HG03558 (cell line): ENCODE data around the gene LPIN3.

ENCODE experiments used
- ATAC-seq: cut with Tn5 transposase; IDR thresholded peaks from one replicate; pipeline ENCODE4 v1.9.1; 2021; ENCODE audit warnings: moderate number of reproducible peaks; ENCODE audit not compliant: unreplicated experiment; ENCODE audit errors: extremely low read depth

Gene LPIN3

DNA sequence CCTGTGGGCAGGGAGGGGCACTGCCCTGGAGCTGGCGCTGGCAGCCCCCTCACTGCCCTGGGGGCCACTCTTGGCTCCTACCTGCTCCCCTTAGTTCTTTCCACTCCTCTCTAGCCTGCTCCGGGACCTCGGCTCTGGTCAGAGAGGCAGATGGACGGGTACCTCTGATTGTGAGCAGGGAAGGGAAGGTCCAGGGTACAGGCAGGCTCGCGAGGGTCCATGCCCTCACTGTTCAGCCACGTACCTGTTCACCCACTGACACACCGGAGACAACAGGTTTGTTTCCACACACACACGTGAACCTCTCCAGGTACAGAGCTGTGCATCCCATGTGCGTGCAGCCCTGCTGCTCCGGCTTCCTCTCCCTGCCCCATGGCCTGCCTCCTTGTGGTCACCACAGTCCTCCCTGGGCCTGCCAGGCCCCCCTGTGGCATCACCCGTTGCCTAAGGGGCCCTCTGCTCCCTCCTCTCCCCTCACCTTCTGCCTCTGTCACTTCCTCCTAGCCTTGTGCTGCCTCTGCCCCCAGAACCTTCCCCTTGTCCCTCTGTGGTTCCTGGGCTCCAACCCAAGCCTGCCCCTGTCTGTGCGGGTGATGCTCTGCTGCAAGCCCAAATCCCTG lies 23.7 kb downstream of the LPIN3 start:
- ATAC-seq, result no peak

DNA sequence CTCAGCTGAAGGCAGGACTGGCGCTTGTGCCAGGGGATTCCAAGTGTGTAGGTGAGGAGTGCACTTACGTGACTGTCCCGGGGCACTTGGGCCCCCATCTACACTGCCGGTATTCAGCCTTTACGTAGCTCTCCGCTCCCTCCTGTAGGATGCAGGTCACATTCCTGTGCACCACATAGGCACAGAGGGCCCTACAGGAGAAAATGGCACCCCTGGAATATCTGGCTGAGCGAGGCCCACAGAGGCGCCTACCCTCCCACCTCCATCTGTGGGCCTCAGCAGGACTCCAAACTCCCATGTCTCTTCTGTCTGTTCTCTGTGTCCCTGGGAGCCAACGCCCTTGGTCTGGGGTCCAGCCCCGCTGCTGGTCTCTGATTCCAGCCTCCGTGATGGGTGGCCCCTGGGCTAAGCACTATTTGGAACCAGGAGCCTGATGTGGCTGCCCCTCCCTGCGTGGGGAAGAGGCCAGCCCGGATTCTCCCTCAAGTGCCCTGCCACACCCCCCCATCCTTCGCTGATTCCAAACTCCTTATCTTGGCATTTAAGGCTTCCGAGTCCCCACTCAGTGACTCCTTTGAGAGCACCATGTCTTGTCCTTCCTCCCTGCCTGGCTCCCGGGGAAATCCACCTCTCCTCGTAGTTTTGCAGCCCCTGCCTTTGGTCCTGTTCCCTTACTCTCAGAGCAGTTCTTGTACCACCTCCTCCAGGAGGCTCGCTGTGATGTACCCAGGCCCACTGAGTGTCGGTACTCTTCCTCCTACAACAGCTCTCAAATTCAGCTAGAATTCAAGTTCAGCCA lies 24.5 kb downstream of the LPIN3 start:
- ATAC-seq, result no peak

DNA sequence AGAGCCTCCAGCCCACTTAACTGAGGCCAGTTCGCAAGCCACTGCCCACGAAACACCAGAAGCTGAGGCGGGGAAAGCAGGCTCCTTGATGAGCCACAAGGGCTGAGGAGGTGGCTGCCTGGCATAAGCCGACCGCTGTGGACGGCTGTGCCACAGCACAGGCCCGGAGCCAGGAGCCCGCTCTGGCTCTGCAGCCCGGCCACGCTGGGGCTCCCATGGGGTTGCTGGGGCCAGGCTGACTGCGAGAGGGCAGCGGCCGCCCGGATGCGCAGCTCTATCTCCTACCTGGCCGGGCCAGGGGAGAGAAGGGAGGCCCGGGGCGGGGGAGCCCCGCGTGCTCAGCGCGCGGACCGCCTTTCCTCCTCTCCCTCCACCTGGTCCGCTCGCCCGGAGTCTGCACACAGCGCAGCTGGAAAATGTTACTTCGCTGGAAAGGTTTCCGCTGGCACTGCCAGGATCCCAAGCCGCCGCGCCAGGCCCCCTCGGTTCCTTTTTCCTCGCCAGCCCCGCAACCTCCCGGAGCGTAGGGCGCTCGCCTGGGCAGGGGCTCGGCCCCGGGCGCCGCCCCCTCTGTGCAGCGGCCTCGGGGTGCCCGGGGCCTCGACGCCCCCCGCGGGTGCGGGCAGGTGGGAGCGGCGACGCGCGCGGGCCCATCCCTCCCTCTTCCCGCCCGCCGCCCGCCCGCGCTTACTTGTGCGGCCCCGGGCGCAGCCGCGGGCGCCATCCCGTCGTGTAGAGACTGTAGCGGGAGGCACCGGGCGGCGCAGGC lies 25.3 kb downstream of the LPIN3 start:
- no peak for ATAC-seq

DNA sequence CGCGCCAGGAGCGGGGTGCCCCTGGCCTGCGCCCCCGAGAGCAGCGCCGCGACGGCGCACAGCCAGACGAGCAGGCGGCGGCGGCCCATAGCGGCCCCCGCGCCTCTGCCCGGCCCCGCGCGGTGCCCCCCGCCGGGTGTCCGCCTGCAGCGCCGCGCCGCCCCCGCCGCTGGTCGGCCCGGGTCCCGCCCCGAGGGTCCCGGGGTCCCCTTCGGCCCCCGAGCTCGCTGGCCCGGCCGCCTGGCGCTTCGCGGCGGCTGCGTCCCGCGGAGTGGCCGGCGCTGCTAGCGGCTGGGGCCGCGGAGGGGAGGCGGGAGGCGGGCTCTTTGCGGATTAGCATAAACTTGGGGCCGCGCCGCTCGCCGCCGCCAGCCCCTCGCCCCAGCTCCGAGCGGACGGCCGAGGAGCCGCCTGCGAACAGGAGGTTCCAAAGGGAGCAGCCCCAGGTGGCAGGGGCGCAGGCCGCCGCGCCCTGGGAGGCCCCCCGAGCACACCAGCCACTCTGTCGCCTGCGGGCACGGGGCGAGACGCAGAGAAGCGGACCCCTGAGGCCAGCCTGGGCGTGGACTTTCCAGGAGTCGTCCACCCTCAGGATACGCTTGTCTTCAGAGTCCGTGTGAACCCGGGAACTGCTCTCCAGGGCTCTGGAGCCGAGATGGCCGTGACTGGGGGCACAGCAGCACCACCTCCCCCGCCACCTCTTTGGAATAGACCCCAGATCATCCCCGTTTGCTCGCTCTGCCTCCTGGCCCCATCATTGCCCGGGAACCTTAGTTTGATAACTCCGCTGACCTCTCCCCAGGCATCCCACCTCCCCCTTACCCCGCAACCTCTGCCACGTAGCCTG lies 26.1 kb downstream of the LPIN3 start, which contains the start of gene EMILIN3:
TSS of gene EMILIN3 (minus strand) at position 273 of the 847 bp plus-strand sequence. CDS start at position 89, 184 bp downstream.
- no peak for ATAC-seq

DNA sequence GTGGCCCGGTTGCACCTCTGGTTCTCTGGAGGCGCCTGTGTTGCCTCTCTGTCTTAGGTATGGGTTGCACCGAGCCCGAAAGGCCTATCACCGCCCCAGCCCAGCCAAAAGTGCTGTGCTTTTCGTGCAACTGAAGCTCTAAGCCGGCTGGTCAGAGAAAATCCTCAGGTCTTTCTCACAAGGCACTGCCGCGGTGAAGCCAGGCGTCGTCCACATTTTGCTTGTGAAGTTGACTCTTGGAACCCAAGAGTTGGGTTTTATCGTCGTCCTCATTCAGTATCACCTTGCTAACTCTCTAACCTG lies 26.7 kb downstream of the LPIN3 start:
- no peak for ATAC-seq

DNA sequence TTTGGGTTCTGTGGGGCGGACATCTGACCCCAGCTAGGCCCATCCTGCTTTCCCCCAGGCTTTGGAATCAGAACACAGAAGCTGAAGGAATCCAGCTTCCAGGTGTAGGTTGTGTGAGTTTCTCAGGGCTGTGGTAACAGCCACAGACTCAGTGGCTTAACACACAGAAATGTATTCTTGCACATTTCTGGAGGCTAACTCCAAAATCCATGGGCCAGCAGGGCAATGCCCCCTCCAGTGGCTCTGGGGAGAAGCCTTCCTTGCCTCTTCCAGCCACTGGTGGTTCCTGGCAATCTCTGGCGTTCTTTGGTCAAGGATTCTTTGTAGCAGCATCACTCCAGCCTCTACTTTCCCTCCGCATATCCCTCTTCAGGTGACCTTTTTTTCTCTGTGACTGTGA lies 27.3 kb downstream of the LPIN3 start:
- no peak for ATAC-seq

DNA sequence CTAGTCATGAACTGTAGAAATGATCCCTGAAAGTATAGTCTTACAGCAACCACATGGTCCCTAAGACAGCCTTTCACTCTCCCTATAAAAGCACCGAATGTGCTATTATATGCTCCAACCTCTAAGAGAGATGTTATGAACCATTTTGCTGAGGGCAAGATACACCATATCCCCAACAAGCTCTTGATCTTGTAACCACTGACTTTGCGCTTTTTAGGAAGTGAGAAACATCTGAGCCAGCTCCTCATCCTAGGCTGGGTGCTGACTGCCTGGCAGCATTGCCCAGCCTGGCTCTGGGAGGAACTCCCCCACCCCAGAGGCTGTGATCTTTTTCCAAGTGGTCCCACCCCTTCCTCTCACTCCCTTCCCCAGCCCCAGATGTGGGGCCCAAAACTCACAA lies 29.1 kb downstream of the LPIN3 start:
- ATAC-seq, result no peak

DNA sequence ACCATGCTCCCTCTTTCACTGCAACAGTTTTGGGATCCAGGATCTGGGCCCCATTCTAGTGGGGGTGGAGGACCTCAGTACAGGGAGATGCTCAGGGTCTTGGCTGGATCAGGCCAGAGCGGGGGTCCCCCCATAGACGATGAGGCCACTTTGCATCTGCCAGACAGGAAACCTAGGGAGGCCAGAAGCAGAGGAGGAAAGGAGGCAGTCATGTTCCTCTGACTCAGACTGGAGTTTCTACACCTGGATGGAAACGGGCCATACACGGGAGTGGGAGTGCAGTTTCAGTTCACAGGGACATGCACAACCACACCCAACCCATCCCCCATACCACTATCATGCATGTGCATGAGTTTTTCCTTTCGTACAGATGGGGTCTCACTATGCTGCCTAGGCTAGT lies 29.6 kb downstream of the LPIN3 start:
- no peak for ATAC-seq

DNA sequence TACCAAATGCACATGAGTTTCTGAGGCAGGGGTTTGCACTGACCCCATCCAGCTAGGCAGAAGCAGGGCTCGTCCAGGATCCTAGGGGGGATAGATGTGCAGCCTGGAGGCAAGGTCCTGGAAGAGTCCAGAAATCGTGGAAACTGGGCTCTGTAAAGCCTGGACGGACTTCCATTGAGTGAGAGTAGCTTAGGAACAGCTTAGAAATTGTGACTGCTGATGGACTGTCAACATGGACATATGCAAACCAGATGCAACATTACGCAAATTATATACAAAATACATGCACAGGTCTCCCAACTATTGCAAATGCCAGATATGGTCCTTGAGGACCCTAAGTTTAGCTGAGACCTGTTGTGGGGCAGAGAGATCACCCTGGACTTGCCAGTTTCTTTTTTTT lies 30.8 kb downstream of the LPIN3 start:
- no peak for ATAC-seq

DNA sequence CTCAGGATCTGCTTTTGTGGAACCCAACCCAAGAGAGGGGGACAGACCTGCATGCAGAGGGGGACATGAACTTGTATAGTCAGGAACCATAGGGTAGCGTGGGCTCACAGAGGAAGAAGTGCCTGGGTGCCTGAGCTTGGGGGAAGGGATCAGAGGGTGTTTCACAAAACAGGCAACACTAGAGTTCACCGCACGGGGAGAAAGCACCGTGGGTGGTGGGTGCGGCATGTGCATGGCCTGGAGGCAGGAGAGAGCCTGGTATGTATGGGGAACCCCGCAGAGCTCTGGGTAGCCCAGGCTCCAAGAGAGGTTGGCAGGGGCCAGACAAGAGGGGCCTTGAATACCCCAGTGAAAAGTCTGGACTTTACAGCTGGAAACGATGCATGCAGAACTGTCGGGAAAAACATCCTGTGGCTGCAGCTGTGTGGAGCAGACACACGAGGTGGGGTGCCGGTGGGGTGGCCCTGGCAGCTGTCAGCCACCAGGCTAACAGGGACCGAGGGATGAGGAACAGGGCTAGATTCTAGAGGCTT lies 32.7 kb downstream of the LPIN3 start:
- no peak for ATAC-seq

DNA sequence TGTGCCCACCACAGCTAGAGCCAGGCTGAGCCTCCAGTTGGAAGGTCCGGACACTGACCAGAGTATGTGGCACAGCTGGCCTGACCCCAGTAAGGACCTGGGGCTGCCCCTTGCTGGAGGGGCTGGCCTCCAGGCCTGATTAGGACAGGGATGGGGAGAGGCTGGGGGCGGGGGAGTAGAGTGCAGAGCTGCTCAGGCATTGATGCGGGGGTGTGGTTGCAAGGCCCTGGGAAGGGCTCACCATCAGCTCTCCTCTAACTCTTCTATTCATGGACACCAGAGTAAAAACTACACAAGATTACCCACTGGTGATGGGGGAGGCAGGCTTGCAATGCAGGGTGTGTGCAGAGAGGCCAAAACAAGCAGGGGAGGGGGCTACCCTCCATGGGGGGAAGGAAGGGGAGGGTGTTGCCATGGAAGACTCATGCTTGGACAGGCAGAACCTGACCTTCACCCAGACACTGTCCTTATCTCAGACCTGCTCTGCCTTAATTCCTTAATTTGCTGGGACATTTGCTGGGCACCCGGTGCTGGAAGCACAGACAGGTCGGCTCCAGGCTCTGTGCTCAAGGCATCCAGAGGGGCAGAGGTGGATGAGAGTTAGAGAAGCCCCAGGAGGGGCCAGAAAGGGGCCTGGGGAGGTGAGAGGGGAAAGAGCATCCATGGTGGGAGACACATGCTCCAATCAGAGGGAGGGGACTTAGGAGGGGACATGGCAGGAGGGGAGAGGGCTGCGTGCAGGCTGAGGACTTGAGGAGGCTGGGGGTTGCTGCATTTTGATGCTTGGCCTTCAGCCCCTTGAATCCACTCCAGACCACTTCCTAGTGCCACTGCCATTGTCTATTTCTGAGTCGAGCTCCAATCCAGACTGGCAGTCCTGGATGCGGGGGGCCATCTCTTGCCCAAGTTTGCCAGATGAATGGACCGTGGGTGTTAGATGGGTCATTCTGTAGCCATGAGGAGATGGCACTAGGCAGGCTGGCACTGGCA lies 33.6 kb downstream of the LPIN3 start:
- ATAC-seq, result no peak

DNA sequence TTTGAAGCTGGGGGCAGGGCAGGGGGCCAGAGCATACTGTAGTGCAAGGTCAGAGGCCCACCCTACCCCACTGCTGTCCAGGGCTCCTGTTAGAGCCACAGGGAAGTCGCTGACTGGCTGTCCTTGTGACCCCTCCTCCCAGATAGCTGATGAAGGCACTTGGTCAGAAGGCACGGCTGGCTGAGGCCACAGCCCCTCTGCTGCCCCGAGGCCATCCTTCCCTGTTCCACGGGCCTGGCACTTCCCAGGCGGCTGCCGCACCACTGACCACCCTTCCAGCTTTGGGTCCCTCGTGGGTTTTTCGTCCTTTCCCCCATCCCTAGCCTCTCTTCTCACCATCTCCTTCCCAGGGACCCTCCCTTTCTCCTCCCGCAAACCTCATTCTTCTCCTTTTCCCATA lies 35.2 kb downstream of the LPIN3 start:
- no peak for ATAC-seq

DNA sequence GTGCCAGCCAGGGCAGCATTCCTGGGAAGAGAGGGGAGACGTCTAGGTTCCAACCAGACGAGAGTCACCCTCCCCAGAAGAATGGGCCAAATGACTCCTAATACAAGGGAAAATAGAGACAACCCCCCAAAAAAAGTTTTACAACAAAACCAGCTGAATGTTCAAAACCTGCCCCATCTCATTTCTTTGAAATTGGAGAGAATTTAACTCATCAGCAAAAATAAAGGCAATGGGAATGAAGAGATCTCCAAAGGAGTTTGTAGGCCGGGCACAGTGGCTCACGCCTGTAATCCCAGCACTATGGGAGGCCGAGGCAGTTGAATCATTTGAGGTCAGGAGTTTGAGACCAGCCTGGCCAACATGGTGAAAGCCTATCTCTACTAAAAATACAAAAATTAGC lies 35.7 kb downstream of the LPIN3 start:
- ATAC-seq, result no peak

DNA sequence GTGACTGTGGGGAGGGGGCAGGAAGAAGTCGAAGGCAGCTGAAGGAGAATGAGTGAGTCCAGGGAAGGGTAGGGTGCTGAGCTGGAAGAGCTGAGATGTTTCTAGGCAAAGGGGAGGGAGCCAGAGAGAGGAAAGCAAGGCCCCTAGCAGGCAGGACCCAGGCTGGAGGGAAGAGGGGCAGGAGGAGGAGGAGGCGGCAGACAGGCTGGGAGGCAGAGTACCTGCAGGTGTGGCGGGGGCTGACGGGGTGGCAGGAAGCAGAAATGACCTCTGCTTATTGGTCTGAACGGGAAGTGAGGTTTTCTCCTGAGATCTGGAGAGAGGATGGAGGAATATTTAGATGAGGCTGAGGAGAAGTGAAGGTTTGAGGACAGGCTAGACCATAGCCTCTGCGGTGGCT lies 36.7 kb downstream of the LPIN3 start:
- no peak for ATAC-seq

DNA sequence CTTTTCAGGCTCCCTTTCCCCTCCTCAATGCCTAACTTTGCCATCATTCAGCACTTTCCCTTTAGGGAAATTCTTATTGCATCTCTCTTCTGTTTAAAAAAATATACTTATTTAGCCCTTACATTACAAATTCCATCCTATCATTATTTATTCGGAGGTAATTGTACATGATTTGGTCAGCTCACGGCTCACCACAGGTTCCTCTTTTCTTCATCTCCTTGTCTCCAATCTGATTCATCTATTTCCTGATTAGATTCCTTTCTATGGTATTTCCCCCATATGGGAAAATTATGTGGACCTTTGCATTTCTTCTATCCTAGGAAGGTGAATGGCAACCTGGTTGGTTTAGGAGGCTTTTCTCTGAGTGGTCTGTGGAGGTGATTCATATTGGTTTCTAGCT lies 38.9 kb downstream of the LPIN3 start:
- no peak for ATAC-seq

DNA sequence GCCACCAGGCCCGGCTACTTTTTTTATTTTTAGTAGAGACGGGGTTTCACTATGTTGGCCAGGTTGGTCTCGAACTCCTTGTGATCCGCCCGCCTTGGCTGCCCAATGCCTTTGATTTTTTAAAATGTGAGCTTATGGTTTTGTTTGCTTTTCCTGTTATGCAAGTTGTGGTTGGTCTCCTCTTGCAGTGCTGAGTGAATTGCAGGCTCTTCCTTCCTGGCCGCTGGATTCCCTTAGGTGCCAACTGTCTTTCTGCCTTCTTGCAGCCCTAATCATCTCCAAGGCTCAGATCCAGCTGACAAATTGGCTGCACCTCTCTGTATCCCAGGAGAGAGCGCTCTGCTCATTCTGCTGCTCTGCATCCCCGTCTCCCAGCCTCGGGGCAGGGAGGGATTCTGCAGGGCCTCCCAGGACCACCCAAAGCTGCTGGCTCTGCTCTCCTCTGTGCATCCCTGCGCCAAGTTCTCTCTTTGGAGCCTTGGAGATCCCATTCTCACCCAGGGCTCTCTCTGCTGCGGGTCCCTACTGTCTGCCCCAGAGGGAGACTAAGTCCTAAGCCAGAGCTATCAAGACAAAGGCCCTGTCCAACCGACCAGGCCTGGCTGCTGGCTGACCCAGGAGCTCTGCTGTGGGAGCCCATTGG lies 40.1 kb downstream of the LPIN3 start:
- ATAC-seq, result no peak

DNA sequence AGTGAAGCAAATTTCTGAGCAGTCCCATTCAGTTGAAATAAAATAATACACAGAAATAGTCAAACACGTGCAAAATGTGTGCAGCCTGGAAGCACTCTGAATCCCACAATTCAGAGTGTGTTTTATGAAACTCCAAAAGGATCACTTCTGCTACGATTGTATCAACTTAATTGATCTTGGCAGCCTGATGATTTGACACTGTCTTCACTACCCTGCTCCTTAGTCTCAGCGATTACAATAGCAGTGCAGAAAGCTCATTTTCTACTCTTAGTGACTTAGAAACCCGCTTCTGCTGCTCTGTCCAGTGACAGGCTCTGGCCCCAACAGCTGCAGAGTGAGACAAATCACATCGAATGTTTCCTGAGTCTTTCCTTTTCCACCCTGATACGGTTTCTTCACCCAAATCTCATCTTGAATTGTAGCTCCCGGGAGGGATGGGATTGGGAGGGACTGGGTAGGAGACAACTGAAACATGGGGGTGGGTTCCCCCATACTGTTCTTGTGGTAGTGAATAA lies 42.2 kb downstream of the LPIN3 start:
- no peak for ATAC-seq
